Neural progenitor cell (in vitro differentiated cells): ENCODE data around the gene SCLY. TPM values are rescaled to one million over a fixed set of nuclear protein-coding genes. Genes with fewer than 3 reads are reported as not detected.

Experiments used
- DNase-seq: peaks from one replicate; pipeline ENCODE4 v3.0.0-alpha.2; 2016; ENCODE audit warnings: low spot score
- H2AFZ ChIP-seq: fragments of 200-600 bp; sonication (generic); replicated peaks from 2 replicates; pipeline ENCODE4 v1.6.1; 2016; ENCODE audit warnings: antibody characterized with exemption
- H3F3A ChIP-seq: fragments of 200-600 bp; sonication (generic); 2 replicates; pipeline ENCODE4 v1.6.1; 2016; ENCODE audit warnings: antibody characterized with exemption, low read depth
- H3K27ac ChIP-seq: fragments of 200-600 bp; sonication (generic); 2 replicates; pipeline ENCODE4 v1.5.1; 2016; ENCODE audit warnings: mild to moderate bottlenecking
- H3K27me3 ChIP-seq: fragments of 200-600 bp; sonication (generic); 2 replicates; pipeline ENCODE4 v1.6.1; 2016; ENCODE audit warnings: mild to moderate bottlenecking, moderate library complexity
- H3K36me3 ChIP-seq: fragments of 200-600 bp; sonication (generic); 2 replicates; pipeline ENCODE4 v1.5.1; 2016
- H3K4me1 ChIP-seq: fragments of 200-600 bp; sonication (generic); 2 replicates; pipeline ENCODE4 v1.6.1; 2016; ENCODE audit warnings: mixed run types
- H3K4me2 ChIP-seq: fragments of 200-600 bp; sonication (generic); 2 replicates; pipeline ENCODE4 v1.6.1; 2016
- H3K4me3 ChIP-seq: fragments of 200-600 bp; sonication (generic); 2 replicates; pipeline ENCODE4 v1.5.1; 2016
- H3K79me2 ChIP-seq: fragments of 200-600 bp; sonication (generic); 2 replicates; pipeline ENCODE4 v1.6.1; 2016; ENCODE audit warnings: low read depth
- H3K9ac ChIP-seq: fragments of 200-600 bp; sonication (generic); 2 replicates; pipeline ENCODE4 v1.6.1; 2016
- H3K9me3 ChIP-seq: fragments of 200-600 bp; sonication (generic); 2 replicates; pipeline ENCODE4 v1.5.1; 2016; ENCODE audit warnings: low read depth
- H4K20me1 ChIP-seq: fragments of 200-600 bp; sonication (generic); 2 replicates; pipeline ENCODE4 v1.6.1; 2016; ENCODE audit warnings: low read depth
- H3K27ac Mint-ChIP-seq: 3 replicates; pipeline ENCODE4 v1.8.0; 2021; ENCODE audit warnings: mixed read lengths
- H3K27me3 Mint-ChIP-seq: 2 replicates; pipeline ENCODE4 v1.8.0; 2022; ENCODE audit warnings: low read depth, mild to moderate bottlenecking, inconsistent platforms, moderate library complexity, mixed read lengths; ENCODE audit not compliant: insufficient read depth
- H3K36me3 Mint-ChIP-seq: 3 replicates; pipeline ENCODE4 v1.8.0; 2021; ENCODE audit warnings: mixed read lengths
- H3K4me1 Mint-ChIP-seq: 3 replicates; pipeline ENCODE4 v1.8.0; 2021; ENCODE audit warnings: mixed read lengths
- H3K4me3 Mint-ChIP-seq: 3 replicates; pipeline ENCODE4 v1.8.0; 2021; ENCODE audit warnings: mild to moderate bottlenecking, moderate library complexity, mixed read lengths
- H3K9me3 Mint-ChIP-seq: 3 replicates; pipeline ENCODE4 v1.8.0; 2020; ENCODE audit warnings: mixed read lengths
- CTCF ChIP-seq: fragments of 200-600 bp; sonication (generic); IDR thresholded peaks from 2 replicates; pipeline ENCODE4 v1.5.1; 2017; ENCODE audit warnings: antibody characterized with exemption, mild to moderate bottlenecking
- EZH2 ChIP-seq: fragments of 200-600 bp; sonication (generic); IDR thresholded peaks from 2 replicates; pipeline ENCODE4 v1.6.1; 2017; ENCODE audit warnings: antibody characterized with exemption, mild to moderate bottlenecking, moderate library complexity
- EZH2phosphoT487 ChIP-seq: fragments of 200-600 bp; sonication (generic); IDR thresholded peaks from 2 replicates; pipeline ENCODE4 v1.6.1; 2017; ENCODE audit warnings: antibody characterized with exemption
- total RNA-seq: library from RNA; depleted of rRNA; stranded (reverse); fragments of >200 nt; gene quantifications from 2 replicates; pipeline ENCODE4 v1.2.3, GENCODE V29; 2015; ENCODE audit warnings: low replicate concordance

The SCLY gene
- total RNA-seq, 1 donor from 2014 or later = 44.1 TPM

- H3K79me2 ChIP-seq = no peaks in the 10 kb centered on the region
- H3K4me1 ChIP-seq = peaks cover 7% of the 10 kb centered on the region
- H3K36me3 ChIP-seq = no peaks in the 10 kb centered on the region
- H3K9ac ChIP-seq = no peak within 1 kb of the TSS
- DNase-seq = no peak
- H3K27ac ChIP-seq = no peak within 1 kb of the TSS
- no peaks in the 10 kb centered on the region for H4K20me1 ChIP-seq
- H2AFZ ChIP-seq = no peak within 1 kb of the TSS
- Mint-ChIP-seq H3K27ac (peak within 1 kb of the TSS; percentile 82), H3K36me3 (peaks cover 8% of the 10 kb centered on the region), H3K4me1 (peaks cover 17% of the 10 kb centered on the region), H3K27me3 (peaks cover 5% of the 10 kb centered on the region), H3K9me3 (no peaks in the 10 kb centered on the region), H3K4me3 (no peak within 1 kb of the TSS)
- no peaks in the 10 kb centered on the region for H3K27me3 ChIP-seq
- TF ChIP-seq EZH2 (no peak), CTCF (no peak), EZH2phosphoT487 (no peak)
- H3K9me3 ChIP-seq = no peaks in the 10 kb centered on the region
- H3K4me3 ChIP-seq = no peak within 1 kb of the TSS
- no peak within 1 kb of the TSS for H3K4me2 ChIP-seq
- no peaks in the 10 kb centered on the region for H3F3A ChIP-seq
Observed at GRCh38 chr2:238100049-238100820, 39.4 kb downstream of the SCLY start, which contains the start of gene ESPNL. ESPNL (plus strand) TSS chr2:238100340; CDS start chr2:238100420, 80 bp downstream.

- no peaks in the 10 kb centered on the region for H4K20me1 ChIP-seq
- TF ChIP-seq CTCF (no peak), EZH2 (no peak), EZH2phosphoT487 (no peak)
- DNase-seq = no peak
- H3K9me3 ChIP-seq = no peaks in the 10 kb centered on the region
- H3K36me3 ChIP-seq = no peaks in the 10 kb centered on the region
- no peaks in the 10 kb centered on the region for H3F3A ChIP-seq
- H3K9ac ChIP-seq = no peak overlapping the region
- H3K27ac Mint-ChIP-seq = no peak overlapping the region
- H3K4me1 Mint-ChIP-seq = peaks cover 17% of the 10 kb centered on the region
- H3K4me1 ChIP-seq = peaks cover 6% of the 10 kb centered on the region
- no peak overlapping the region for H3K27ac ChIP-seq
- H3K4me3 ChIP-seq = no peak overlapping the region
- H2AFZ ChIP-seq = no peak overlapping the region
- peaks cover 8% of the 10 kb centered on the region for H3K36me3 Mint-ChIP-seq
- H3K27me3 ChIP-seq = no peaks in the 10 kb centered on the region
- no peak overlapping the region for H3K4me2 ChIP-seq
- H3K79me2 ChIP-seq = no peaks in the 10 kb centered on the region
- peaks cover 5% of the 10 kb centered on the region for H3K27me3 Mint-ChIP-seq
- H3K9me3 Mint-ChIP-seq = no peaks in the 10 kb centered on the region
- no peak overlapping the region for H3K4me3 Mint-ChIP-seq
Observed at GRCh38 chr2:238100821-238101771, 40.3 kb downstream of the SCLY start.

- no peak overlapping the region for H2AFZ ChIP-seq
Observed at GRCh38 chr2:238101891-238102841, 41.4 kb downstream of the SCLY start.

More at GRCh38 chr2:238101891-238102841, 41.4 kb downstream of the SCLY start:
- no peak overlapping the region for H3K4me2 ChIP-seq
- H3K36me3 ChIP-seq = no peaks in the 10 kb centered on the region
- H3K27ac ChIP-seq = no peak overlapping the region
- Mint-ChIP-seq H3K27me3 (peaks cover 4% of the 10 kb centered on the region), H3K4me1 (peaks cover 13% of the 10 kb centered on the region), H3K4me3 (no peak overlapping the region), H3K36me3 (peaks cover 6% of the 10 kb centered on the region), H3K9me3 (no peaks in the 10 kb centered on the region), H3K27ac (no peak overlapping the region)
- H4K20me1 ChIP-seq = no peaks in the 10 kb centered on the region
- no peaks in the 10 kb centered on the region for H3K9me3 ChIP-seq
- H3K27me3 ChIP-seq = no peaks in the 10 kb centered on the region
- H3K4me1 ChIP-seq = peaks cover 5% of the 10 kb centered on the region
- TF ChIP-seq EZH2 (no peak), CTCF (no peak), EZH2phosphoT487 (no peak)
- H3K79me2 ChIP-seq = no peaks in the 10 kb centered on the region
- H3K4me3 ChIP-seq = no peak overlapping the region
- H3F3A ChIP-seq = no peaks in the 10 kb centered on the region
- no peak overlapping the region for H3K9ac ChIP-seq
- DNase-seq = no peak
